ENCODE results near the gene EXOC4.

EXOC4 gene

GRCh38 chr7:134040988-134041387 lies 788.1 kb downstream of the EXOC4 start:
- no peak for DNase-seq (ENCODE audit: low spot score)

GRCh38 chr7:134041477-134041876 lies 788.6 kb downstream of the EXOC4 start:
- no peak for DNase-seq (ENCODE audit: low spot score)

GRCh38 chr7:134042307-134042706 lies 789.4 kb downstream of the EXOC4 start:
- no peak for DNase-seq (ENCODE audit: low spot score)

- DNase-seq (ENCODE audit: low spot score), result no peak
Measured at GRCh38 chr7:134044682-134045081, 791.8 kb downstream of the EXOC4 start.

GRCh38 chr7:134045716-134046115 lies 792.8 kb downstream of the EXOC4 start:
- no peak for DNase-seq (ENCODE audit: low spot score)

- no peak for DNase-seq (ENCODE audit: low spot score)
Measured at GRCh38 chr7:134046594-134047128, 793.8 kb downstream of the EXOC4 start.

GRCh38 chr7:134047675-134048074 lies 794.8 kb downstream of the EXOC4 start:
- DNase-seq (ENCODE audit: low spot score), result no peak

- no peak for DNase-seq (ENCODE audit: low spot score)
Measured at GRCh38 chr7:134048166-134048565, 795.3 kb downstream of the EXOC4 start.

- no peak for DNase-seq (ENCODE audit: low spot score)
Measured at GRCh38 chr7:134051020-134051419, 798.1 kb downstream of the EXOC4 start.

- no peak for DNase-seq (ENCODE audit: low spot score)
Measured at GRCh38 chr7:134056816-134057215, 803.9 kb downstream of the EXOC4 start.

- no peak for DNase-seq (ENCODE audit: low spot score)
Measured at GRCh38 chr7:134058521-134058920, 805.6 kb downstream of the EXOC4 start.

GRCh38 chr7:134058980-134059379 lies 806.1 kb downstream of the EXOC4 start:
- DNase-seq (ENCODE audit: low spot score), result no peak

GRCh38 chr7:134059921-134060320 lies 807.0 kb downstream of the EXOC4 start:
- DNase-seq (ENCODE audit: low spot score), result no peak

- no peak for DNase-seq (ENCODE audit: low spot score)
Measured at GRCh38 chr7:134060874-134061273, 808.0 kb downstream of the EXOC4 start.

- DNase-seq (ENCODE audit: low spot score), result no peak
Measured at GRCh38 chr7:134062460-134062859, 809.6 kb downstream of the EXOC4 start.

GRCh38 chr7:134065415-134065814 lies 812.5 kb downstream of the EXOC4 start:
- no peak for DNase-seq (ENCODE audit: low spot score)

- no peak for DNase-seq (ENCODE audit: low spot score)
Measured at GRCh38 chr7:134067164-134067563, 814.3 kb downstream of the EXOC4 start.

GRCh38 chr7:134068670-134069069 lies 815.8 kb downstream of the EXOC4 start:
- DNase-seq (ENCODE audit: low spot score), result no peak

GRCh38 chr7:134069187-134069586 lies 816.3 kb downstream of the EXOC4 start:
- no peak for DNase-seq (ENCODE audit: low spot score)

GRCh38 chr7:134070673-134071072 lies 817.8 kb downstream of the EXOC4 start:
- no peak for DNase-seq (ENCODE audit: low spot score)

- DNase-seq (ENCODE audit: low spot score), result no peak
Measured at GRCh38 chr7:134071355-134072331, 818.8 kb downstream of the EXOC4 start.

GRCh38 chr7:134073276-134073675 lies 820.4 kb downstream of the EXOC4 start:
- DNase-seq (ENCODE audit: low spot score), result no peak

- no peak for DNase-seq (ENCODE audit: low spot score)
Measured at GRCh38 chr7:134075799-134076198, 822.9 kb downstream of the EXOC4 start.

Measured in Ammon's horn (tissue), 1 donor.